ENCODE measurements around the gene OR2B6. TPM values are rescaled to one million over a fixed set of nuclear protein-coding genes. Genes with fewer than 3 reads are reported as not detected.
"Not testable (repeated sequence)": the region's sequence is repeated elsewhere in the genome, so short reads cannot be mapped to it uniquely, and the experiment has no call there.

The OR2B6 gene
- total RNA-seq = not detected in 2 replicates

DNA sequence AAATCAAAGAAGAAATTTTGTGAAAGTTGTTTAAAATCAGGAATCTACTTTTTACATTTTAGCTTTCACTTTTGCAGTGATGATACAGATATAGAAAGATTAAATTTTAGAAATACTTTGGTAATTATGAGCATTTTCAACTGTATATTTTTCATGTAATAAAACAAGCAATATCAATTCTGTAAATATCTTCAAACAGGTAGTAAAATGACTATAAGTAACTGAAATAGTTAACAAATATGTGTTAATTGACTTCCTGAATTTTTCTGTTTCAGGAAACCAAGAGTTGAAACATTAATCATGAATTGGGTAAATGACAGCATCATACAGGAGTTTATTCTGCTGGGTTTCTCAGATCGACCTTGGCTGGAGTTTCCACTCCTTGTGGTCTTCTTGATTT is at the start of gene OR2B6:
OR2B6 (plus strand) TSS at position 301 of the 400 bp plus-strand sequence; CDS start at position 301, 0 bp downstream.
- DNase-seq (ENCODE audit: low read depth) = no peak
- H3K4me3 ChIP-seq (ENCODE audit: low read depth, low read length) = no peak within 1 kb of the TSS
- TF ChIP-seq, protein P1, sequence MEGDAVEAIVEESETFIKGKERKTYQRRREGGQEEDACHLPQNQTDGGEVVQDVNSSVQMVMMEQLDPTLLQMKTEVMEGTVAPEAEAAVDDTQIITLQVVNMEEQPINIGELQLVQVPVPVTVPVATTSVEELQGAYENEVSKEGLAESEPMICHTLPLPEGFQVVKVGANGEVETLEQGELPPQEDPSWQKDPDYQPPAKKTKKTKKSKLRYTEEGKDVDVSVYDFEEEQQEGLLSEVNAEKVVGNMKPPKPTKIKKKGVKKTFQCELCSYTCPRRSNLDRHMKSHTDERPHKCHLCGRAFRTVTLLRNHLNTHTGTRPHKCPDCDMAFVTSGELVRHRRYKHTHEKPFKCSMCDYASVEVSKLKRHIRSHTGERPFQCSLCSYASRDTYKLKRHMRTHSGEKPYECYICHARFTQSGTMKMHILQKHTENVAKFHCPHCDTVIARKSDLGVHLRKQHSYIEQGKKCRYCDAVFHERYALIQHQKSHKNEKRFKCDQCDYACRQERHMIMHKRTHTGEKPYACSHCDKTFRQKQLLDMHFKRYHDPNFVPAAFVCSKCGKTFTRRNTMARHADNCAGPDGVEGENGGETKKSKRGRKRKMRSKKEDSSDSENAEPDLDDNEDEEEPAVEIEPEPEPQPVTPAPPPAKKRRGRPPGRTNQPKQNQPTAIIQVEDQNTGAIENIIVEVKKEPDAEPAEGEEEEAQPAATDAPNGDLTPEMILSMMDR (conservative IDR thresholded peaks at IDR 0.05; ENCODE audit: low read depth, low read length) = no peak

DNA sequence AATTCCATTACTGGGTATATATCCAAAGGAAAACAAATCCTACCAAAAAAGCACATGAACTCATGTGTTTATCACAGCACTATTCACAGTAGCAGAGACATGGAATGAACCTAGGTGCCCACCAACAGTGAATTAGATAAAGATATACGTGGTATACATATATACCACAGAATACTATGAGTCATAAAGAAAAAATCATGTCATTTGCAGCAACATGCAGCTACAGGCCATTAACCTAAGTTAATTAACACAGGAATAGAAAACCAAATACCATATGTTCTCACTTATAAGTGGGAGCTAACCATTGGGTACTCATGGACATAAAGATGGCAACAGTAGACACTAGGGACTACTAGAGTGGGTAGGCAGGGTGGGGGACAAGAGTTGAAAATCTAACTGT is 49.0 kb upstream of the OR2B6 start:
- TF ChIP-seq, protein P1 (conservative IDR thresholded peaks at IDR 0.05; ENCODE audit: low read depth, low read length) = no peak
- no peak for DNase-seq (ENCODE audit: low read depth)
- H3K4me3 ChIP-seq (ENCODE audit: low read depth, low read length) = no peak overlapping the region

DNA sequence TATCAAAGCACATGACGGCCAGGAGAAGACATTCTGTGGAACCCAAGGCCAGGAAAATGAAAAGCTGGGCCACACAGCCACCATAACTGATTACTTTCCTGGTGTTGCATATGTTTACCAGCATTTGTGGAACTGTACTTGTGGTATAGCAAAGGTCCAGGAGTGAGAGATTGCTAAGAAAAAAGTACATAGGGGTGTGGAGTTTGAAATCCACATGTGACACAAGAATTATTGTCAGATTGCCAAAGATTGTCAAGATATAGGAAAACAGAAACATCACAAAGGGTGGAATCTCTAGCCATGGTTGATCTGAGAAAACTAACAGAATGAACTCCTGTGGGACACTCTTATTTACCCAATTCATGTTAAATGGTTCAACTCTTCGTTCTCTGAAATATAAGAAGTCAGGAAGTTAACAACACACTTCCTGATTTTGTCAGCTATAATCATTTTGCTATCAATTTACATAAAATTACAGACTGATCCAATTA is 45.0 kb upstream of the OR2B6 start, which contains the start of gene OR2B2:
OR2B2 (minus strand) TSS at position 441 of the 491 bp plus-strand sequence; CDS start at position 364, 77 bp downstream.
- TF ChIP-seq, protein P1 (conservative IDR thresholded peaks at IDR 0.05; ENCODE audit: low read depth, low read length) = no peak

DNA sequence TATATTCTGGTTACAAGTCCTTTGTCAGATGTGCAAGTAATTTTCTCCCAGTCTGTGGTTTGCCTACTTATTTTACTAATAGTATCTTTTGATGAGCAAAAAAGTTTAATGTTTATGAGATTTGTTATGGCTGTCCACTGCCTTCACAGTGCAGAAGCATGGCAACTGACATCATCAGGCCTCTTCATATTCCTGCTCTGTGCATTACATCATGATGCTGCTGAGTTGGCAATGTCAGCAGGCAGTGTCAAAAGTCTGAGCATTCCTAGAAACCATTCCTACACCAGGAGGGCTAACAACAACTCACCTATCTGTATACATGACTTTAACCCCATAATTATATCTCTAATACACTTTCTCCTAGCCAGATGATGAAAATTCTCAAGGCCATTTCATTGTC is 34.1 kb upstream of the OR2B6 start:
- TF ChIP-seq, protein P1 (conservative IDR thresholded peaks at IDR 0.05; ENCODE audit: low read depth, low read length) = no peak
- no peak for DNase-seq (ENCODE audit: low read depth)
- no peak overlapping the region for H3K4me3 ChIP-seq (ENCODE audit: low read depth, low read length)

More for the DNA sequence above, 45.0 kb upstream of the OR2B6 start, which contains the start of gene OR2B2:
- DNase-seq (ENCODE audit: low read depth) = no peak
- H3K4me3 ChIP-seq (ENCODE audit: low read depth, low read length) = no peak within 1 kb of the TSS

DNA sequence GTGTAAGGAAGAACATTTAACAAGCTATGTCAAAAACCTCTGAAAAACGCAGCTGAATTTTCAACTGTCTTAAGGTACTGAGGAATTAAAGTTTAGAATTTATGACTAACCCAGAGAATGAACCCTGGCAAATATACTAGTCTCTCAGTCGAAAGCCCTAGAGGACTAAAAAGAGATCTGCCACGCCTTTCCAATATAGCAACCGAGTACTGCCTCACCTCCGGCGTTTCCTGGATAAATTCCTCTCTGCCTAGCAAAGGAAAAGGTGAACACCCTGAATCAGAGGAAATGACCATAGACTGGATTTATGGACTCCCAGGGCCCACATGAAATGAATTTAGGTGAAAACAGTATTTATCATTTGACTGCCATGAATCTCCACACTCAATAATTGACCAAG is 32.9 kb upstream of the OR2B6 start:
- DNase-seq (ENCODE audit: low read depth) = no peak
- TF ChIP-seq, protein P1 (conservative IDR thresholded peaks at IDR 0.05; ENCODE audit: low read depth, low read length) = no peak
- H3K4me3 ChIP-seq (ENCODE audit: low read depth, low read length) = no peak overlapping the region

DNA sequence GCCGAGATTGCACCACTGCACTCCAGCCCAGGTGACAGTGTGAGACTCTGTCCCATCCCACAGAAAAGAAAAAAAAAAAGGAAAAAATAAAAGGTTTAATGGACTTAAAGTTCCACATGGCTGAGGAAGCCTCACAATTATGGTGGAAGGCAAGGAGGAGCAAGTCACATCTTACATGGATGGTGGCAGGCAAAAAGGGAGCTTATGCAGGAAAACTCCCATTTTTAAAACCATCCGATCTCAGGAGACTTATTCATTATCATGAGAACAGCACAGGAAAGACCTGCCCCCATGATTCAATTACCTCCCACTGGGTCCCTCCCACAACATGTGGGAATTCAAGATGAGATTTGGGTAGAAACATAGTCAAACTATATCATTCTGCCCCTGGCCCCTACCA is 29.0 kb upstream of the OR2B6 start:
- DNase-seq (ENCODE audit: low read depth); H3K4me3 ChIP-seq (ENCODE audit: low read depth, low read length): not testable (repeated sequence)

DNA sequence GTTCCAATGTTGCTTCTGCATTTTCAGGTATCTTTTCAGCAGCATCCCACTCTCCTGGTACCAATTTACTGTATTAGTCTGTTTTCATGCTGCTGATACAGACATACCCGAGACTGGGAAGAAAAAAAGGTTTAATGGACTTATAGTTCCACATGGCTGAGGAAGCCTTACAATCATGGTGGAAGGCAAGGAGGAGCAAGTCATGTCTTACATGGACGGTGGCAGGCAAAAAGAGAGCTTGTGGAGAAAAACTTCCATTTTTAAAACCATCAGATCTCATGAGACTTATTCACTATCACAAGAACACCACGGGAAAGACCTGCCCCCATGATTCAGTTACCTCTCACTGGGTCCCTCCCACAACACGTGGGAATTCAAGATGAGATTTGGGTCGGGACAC is 27.1 kb upstream of the OR2B6 start:
- not testable (repeated sequence) for DNase-seq (ENCODE audit: low read depth)

DNA sequence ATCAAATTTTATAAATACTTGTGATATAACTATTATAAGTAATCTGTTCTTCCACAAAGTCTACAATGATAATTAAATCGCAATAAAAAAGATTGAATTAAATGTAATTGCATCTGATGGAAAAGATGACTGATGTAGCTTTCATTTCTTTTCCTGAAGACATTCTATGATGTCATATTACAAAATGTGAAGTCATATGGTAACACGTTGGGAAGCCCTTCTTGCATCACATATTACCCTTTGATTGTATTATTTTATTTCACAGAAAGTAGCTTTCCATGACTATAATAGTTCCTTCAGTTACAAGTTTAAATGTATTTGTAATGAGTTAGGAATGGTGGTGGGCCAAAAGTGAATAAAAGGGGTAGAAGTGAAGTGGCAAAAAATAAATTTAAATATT is 25.8 kb upstream of the OR2B6 start:
- DNase-seq (ENCODE audit: low read depth) = no peak
- H3K4me3 ChIP-seq (ENCODE audit: low read depth, low read length) = no peak overlapping the region
- TF ChIP-seq, protein P1 (conservative IDR thresholded peaks at IDR 0.05; ENCODE audit: low read depth, low read length) = no peak

More for the DNA sequence above, 27.1 kb upstream of the OR2B6 start:
- not testable (repeated sequence) for H3K4me3 ChIP-seq (ENCODE audit: low read depth, low read length)

Measured in epithelial cell of proximal tubule (primary cell).